MCF 10A (cell line): ENCODE data around the gene TAOK3. TPM values are rescaled to one million over a fixed set of nuclear protein-coding genes. Genes with fewer than 3 reads are reported as not detected.

Source experiments
- BruUV-seq: library from RNA; stranded (reverse); fragments of 400-500 nt; replicated peaks from 2 replicates; lab custom pipeline; 2021; lab: Mats Ljungman, UMichigan
- CTCF ChIA-PET: fragments of 300-600 bp; sonication (Branson Sonifier 250); formaldehyde crosslinking; extraction: SDS; loops from one replicate; lab custom pipeline; 2021; ENCODE audit warnings: antibody characterized with exemption, inconsistent platforms; lab: Yijun Ruan, JAX
- POLR2A ChIA-PET: fragments of 300-600, 350-650 bp; sonication (Branson Sonifier 250); formaldehyde crosslinking; extraction: SDS; loops from one replicate; lab custom pipeline; 2020; ENCODE audit warnings: antibody characterized with exemption, inconsistent platforms; lab: Yijun Ruan, JAX
- DNase-seq: peaks from one replicate; pipeline ENCODE4 v3.0.0-alpha.2; 2018; ENCODE audit not compliant: unreplicated experiment
- H3K27ac Mint-ChIP-seq: one replicate; pipeline ENCODE4 v1.8.0; 2022; ENCODE audit warnings: mild to moderate bottlenecking, low read depth, mixed read lengths; ENCODE audit not compliant: unreplicated experiment
- H3K27me3 Mint-ChIP-seq: one replicate; pipeline ENCODE4 v1.8.0; 2022; ENCODE audit warnings: mixed read lengths; ENCODE audit not compliant: insufficient read depth, unreplicated experiment
- H3K36me3 Mint-ChIP-seq: one replicate; pipeline ENCODE4 v1.8.0; 2022; ENCODE audit warnings: mild to moderate bottlenecking, moderate library complexity, mixed read lengths; ENCODE audit not compliant: insufficient read depth, unreplicated experiment
- H3K4me1 Mint-ChIP-seq: one replicate; pipeline ENCODE4 v1.8.0; 2022; ENCODE audit warnings: mixed read lengths; ENCODE audit not compliant: insufficient read depth, unreplicated experiment
- H3K4me3 Mint-ChIP-seq: one replicate; pipeline ENCODE4 v1.8.0; 2022; ENCODE audit warnings: mild to moderate bottlenecking, moderate library complexity, mixed read lengths; ENCODE audit not compliant: unreplicated experiment
- H3K9me3 Mint-ChIP-seq: one replicate; pipeline ENCODE4 v1.8.0; 2022; ENCODE audit warnings: mixed read lengths; ENCODE audit not compliant: unreplicated experiment
- intact Hi-C: fragments of 100-400 bp; cut with micrococcal nuclease; formaldehyde crosslinking; loops from 2 replicates; pipeline ENCODE4 v1.14.1; 2022
- total RNA-seq: library from RNA; stranded (reverse); gene quantifications from 2 replicates; pipeline ENCODE4 v1.2.3, GENCODE V29; 2022
- TF ChIP-seq, protein P1 (sequence below): fragments of 200-600 bp; IDR thresholded peaks from one replicate; pipeline ENCODE4 v1.8.0; 2022; ENCODE audit warnings: antibody characterized with exemption, mild to moderate bottlenecking; ENCODE audit not compliant: unreplicated experiment

TAOK3 gene
- total RNA-seq, 1 experiment from 2014 or later: 28.6 TPM

DNA sequence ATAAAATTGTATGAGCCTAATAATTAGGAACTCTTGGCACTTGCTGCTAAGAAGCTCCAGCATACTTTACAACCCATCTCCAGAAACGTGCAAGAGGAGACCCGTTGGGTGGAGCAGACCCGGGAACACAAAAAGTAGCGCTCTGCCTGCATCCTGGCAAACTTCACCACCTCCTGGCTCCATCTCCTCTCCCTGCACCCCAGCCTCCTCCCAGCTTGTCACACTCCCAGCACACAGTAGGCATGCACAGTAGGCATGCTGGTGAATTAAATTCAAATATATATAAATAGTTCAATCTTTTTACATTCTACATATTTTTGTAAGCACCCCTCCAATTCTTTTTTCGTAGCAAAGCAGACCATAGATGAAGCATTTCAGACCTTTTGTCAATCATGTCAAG is 270.1 kb downstream of the TAOK3 start:
- intact Hi-C loops: loop anchor here (2.0 to 10.0 kb wide), 2 partner anchors 42 to 228 kb away; partner anchors contain the start of gene WSB2
- TSS peak; percentile 32 for BruUV-seq

DNA sequence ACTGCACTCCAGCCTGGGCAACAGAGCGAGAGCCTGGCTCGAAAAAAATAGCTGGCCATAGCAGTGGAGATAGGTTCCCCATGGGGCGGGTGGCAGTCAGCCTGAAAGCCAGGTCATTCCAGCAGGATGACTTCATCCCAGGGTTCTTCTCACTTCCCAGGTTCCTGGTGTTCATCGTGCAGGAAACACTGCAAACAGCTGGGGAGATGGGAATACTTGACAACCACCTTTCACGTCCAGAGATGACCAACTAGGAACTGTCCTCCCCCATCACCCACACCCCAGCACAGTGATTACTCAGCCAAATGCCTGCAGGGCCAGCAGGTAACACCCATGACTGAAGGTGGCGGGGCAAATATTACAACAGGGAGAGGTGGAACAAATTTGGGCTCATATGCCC is 270.6 kb downstream of the TAOK3 start:
- intact Hi-C loops: loop anchor here (2.0 to 10.0 kb wide), 2 partner anchors 41 to 227 kb away; partner anchors contain the start of gene WSB2
- POLR2A ChIA-PET: interaction anchor here (0.7 to 4.3 kb wide), 10 partner anchors 11 to 137 kb away, joined by 3 to 49 read pairs (median 4); partner anchors contain the start of genes PEBP1, RFC5 and WSB2
- peak; percentile 79 for DNase-seq
- TF ChIP-seq, protein P1, sequence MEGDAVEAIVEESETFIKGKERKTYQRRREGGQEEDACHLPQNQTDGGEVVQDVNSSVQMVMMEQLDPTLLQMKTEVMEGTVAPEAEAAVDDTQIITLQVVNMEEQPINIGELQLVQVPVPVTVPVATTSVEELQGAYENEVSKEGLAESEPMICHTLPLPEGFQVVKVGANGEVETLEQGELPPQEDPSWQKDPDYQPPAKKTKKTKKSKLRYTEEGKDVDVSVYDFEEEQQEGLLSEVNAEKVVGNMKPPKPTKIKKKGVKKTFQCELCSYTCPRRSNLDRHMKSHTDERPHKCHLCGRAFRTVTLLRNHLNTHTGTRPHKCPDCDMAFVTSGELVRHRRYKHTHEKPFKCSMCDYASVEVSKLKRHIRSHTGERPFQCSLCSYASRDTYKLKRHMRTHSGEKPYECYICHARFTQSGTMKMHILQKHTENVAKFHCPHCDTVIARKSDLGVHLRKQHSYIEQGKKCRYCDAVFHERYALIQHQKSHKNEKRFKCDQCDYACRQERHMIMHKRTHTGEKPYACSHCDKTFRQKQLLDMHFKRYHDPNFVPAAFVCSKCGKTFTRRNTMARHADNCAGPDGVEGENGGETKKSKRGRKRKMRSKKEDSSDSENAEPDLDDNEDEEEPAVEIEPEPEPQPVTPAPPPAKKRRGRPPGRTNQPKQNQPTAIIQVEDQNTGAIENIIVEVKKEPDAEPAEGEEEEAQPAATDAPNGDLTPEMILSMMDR: no peak
- no peaks in the 10 kb centered on the region for H3K27me3 Mint-ChIP-seq
- peaks cover 12% of the 10 kb centered on the region for H3K4me1 Mint-ChIP-seq
- CTCF ChIA-PET: interaction anchor here (0.6 to 2.2 kb wide), 9 partner anchors 18 to 1557 kb away, joined by 3 to 6 read pairs (median 4); partner anchors contain the start of gene SUDS3
- peak overlapping the region; percentile 80 for H3K4me3 Mint-ChIP-seq
- BruUV-seq: no TSS peak
- H3K9me3 Mint-ChIP-seq: no peaks in the 10 kb centered on the region
- H3K27ac Mint-ChIP-seq: no peak overlapping the region
- H3K36me3 Mint-ChIP-seq: peaks cover 6% of the 10 kb centered on the region

More for the DNA sequence above, 270.1 kb downstream of the TAOK3 start:
- peaks cover 6% of the 10 kb centered on the region for H3K36me3 Mint-ChIP-seq
- TF ChIP-seq, protein P1: no peak
- H3K4me3 Mint-ChIP-seq: peak overlapping the region; percentile 80
- ChIA-PET POLR2A (interaction anchor here (0.6 to 4.3 kb wide), 11 partner anchors 9 to 136 kb away, joined by 3 to 49 read pairs (median 5); partner anchors contain the start of genes PEBP1 and WSB2), CTCF (interaction anchor here (0.6 to 2.2 kb wide), 6 partner anchors 8 to 227 kb away, joined by 3 to 7 read pairs (median 5); partner anchors contain the start of gene PEBP1)
- no peaks in the 10 kb centered on the region for H3K27me3 Mint-ChIP-seq
- H3K9me3 Mint-ChIP-seq: no peaks in the 10 kb centered on the region
- no peak overlapping the region for H3K27ac Mint-ChIP-seq
- peaks cover 12% of the 10 kb centered on the region for H3K4me1 Mint-ChIP-seq
- DNase-seq: no peak

DNA sequence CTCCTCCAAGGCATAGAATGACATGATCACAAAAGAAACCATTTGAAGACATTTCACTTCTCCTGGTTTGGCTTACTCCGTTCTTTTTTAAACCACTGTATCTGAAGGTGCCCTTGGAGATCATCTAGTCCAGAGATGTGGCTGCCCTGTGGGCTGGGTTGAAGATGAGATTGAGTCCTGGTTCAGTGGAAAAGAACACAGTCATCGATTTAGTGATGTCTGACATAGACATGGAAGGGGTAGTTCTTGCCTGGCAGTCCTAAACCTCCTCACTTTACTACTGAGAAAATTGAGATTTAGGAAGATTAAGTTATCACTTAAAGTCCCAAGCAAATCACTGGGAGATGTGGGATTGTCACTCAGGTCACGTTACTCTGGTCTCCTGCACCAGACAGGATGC is 271.7 kb downstream of the TAOK3 start:
- BruUV-seq: no TSS peak
- CTCF ChIA-PET: interaction anchor here (0.5 to 1.5 kb wide), 7 partner anchors 46 to 1558 kb away, joined by 3 to 6 read pairs (median 3); partner anchors contain the start of gene SUDS3
- intact Hi-C loops: loop anchor here (10.0 kb wide), 1 partner anchor 226 kb away; no protein-coding TSS in a partner anchor

More for the DNA sequence above, 271.7 kb downstream of the TAOK3 start:
- Mint-ChIP-seq H3K36me3 (peaks cover 6% of the 10 kb centered on the region), H3K4me3 (no peak overlapping the region), H3K27me3 (no peaks in the 10 kb centered on the region), H3K9me3 (no peaks in the 10 kb centered on the region), H3K4me1 (peaks cover 12% of the 10 kb centered on the region), H3K27ac (no peak overlapping the region)
- DNase-seq: no peak
- POLR2A ChIA-PET: interaction anchor here (0.7 to 4.3 kb wide), 5 partner anchors 10 to 85 kb away, joined by 3 to 49 read pairs (median 3); partner anchors contain the start of genes PEBP1, RFC5 and WSB2
- TF ChIP-seq, protein P1: no peak

Other genes starting within 250 kb of the TAOK3 start
- 91.4 and 117 TPM in 2 replicates for gene PEBP1, start 236.8 kb downstream of the TAOK3 start, total RNA-seq
- gene SUDS3, start 3.6 kb upstream of the TAOK3 start, total RNA-seq: 19.6 and 25.1 TPM in 2 replicates